Left forelimb (tissue), 1 donor: Measurements from ENCODE around the gene GFOD1.

Source experiments
- DNase-seq: peaks from one replicate; pipeline ENCODE4 v3.0.0-alpha.2; 2018; ENCODE audit warnings: low spot score

GFOD1 gene

GRCh38 chr6:13487122-13488014 lies at the start of gene GFOD1:
Gene GFOD1 (minus strand): TSS chr6:13487600. CDS start chr6:13486890, 710 bp downstream.
- peak; percentile 89 for DNase-seq

GRCh38 chr6:13536796-13537526 lies 49.6 kb upstream of the GFOD1 start:
- DNase-seq, result no peak

- no peak for DNase-seq
Measured at GRCh38 chr6:13535306-13535705, 47.9 kb upstream of the GFOD1 start.

- DNase-seq, result no peak
Measured at GRCh38 chr6:13534536-13534935, 47.1 kb upstream of the GFOD1 start.

- DNase-seq, result no peak
Measured at GRCh38 chr6:13531956-13532355, 44.6 kb upstream of the GFOD1 start.

- DNase-seq, result no peak
Measured at GRCh38 chr6:13528777-13529343, 41.5 kb upstream of the GFOD1 start.

- no peak for DNase-seq
Measured at GRCh38 chr6:13528232-13528631, 40.8 kb upstream of the GFOD1 start.

- no peak for DNase-seq
Measured at GRCh38 chr6:13527671-13528056, 40.3 kb upstream of the GFOD1 start.

- no peak for DNase-seq
Measured at GRCh38 chr6:13526727-13527670, 39.6 kb upstream of the GFOD1 start.

GRCh38 chr6:13526357-13526726 lies 38.9 kb upstream of the GFOD1 start:
- DNase-seq, result no peak

GRCh38 chr6:13524801-13525508 lies 37.6 kb upstream of the GFOD1 start:
- DNase-seq, result no peak

GRCh38 chr6:13523826-13524622 lies 36.6 kb upstream of the GFOD1 start:
- no peak for DNase-seq

GRCh38 chr6:13522656-13523055 lies 35.3 kb upstream of the GFOD1 start:
- DNase-seq, result no peak

GRCh38 chr6:13519839-13520238 lies 32.4 kb upstream of the GFOD1 start:
- DNase-seq, result no peak

- no peak for DNase-seq
Measured at GRCh38 chr6:13517116-13517515, 29.7 kb upstream of the GFOD1 start.

- DNase-seq, result no peak
Measured at GRCh38 chr6:13515912-13516311, 28.5 kb upstream of the GFOD1 start.

- DNase-seq, result no peak
Measured at GRCh38 chr6:13513626-13514502, 26.5 kb upstream of the GFOD1 start.

- DNase-seq, result no peak
Measured at GRCh38 chr6:13512900-13513299, 25.5 kb upstream of the GFOD1 start.
